Endothelial cell of umbilical vein (primary cell): ENCODE measurements around the gene HERC6. TPM values are rescaled to one million over a fixed set of nuclear protein-coding genes. Genes with fewer than 3 reads are reported as not detected.

Experiments
- BruUV-seq: library from RNA; stranded (reverse); fragments of 400-500 nt; replicated peaks from 2 replicates; lab custom pipeline; 2021; lab: Mats Ljungman, UMichigan
- CTCF ChIA-PET: fragments of 300-600, 350-600 bp; sonication (Branson Sonifier 250); formaldehyde crosslinking; loops from one replicate; lab custom pipeline; 2021; ENCODE audit warnings: antibody characterized with exemption, inconsistent platforms; lab: Charles Lee
- POLR2A ChIA-PET: fragments of 300-600, 350-600 bp; sonication (Branson Sonifier 250); formaldehyde crosslinking; loops from one replicate; lab custom pipeline; 2021; ENCODE audit warnings: antibody characterized with exemption, inconsistent platforms; lab: Charles Lee
- DNase-seq: peaks from one replicate; pipeline ENCODE4 v3.0.0-alpha.2; 2011; ENCODE audit warnings: low read depth, low spot score
- FAIRE-seq: peaks from 2 replicates; lab custom pipeline; 2011; peaks lifted over from hg19 to GRCh38; lab: Jason Lieb, UNC
- H2AFZ ChIP-seq: 2 replicates; pipeline ENCODE4 v1.6.0; 2012; ENCODE audit warnings: low read depth, low read length, control low read depth, inconsistent platforms
- H3K27ac ChIP-seq: 2 replicates; pipeline ENCODE4 v1.5.1; 2011; ENCODE audit warnings: low read depth, mild to moderate bottlenecking, control low read depth, low read length, moderate library complexity; ENCODE audit not compliant: insufficient read depth
- H3K27me3 ChIP-seq, 2 experiments: 2 replicates each; pipeline versions ENCODE4 v1.6.0 to v1.6.1; 2011; ENCODE audit warnings: low read length in 2 of 2, mixed read lengths in 1 of 2; ENCODE audit not compliant: control insufficient read depth in 2 of 2, insufficient read depth in 2 of 2
- H3K36me3 ChIP-seq, 2 experiments: 2 replicates in 1 of 2; 3 replicates in 1 of 2; pipeline ENCODE4 v1.5.1; 2011; ENCODE audit warnings: low read length in 2 of 2, mild to moderate bottlenecking in 1 of 2, moderate library complexity in 1 of 2; ENCODE audit not compliant: control insufficient read depth in 2 of 2, insufficient read depth in 2 of 2; ENCODE audit errors: extremely low read depth in 1 of 2
- H3K4me1 ChIP-seq: 3 replicates; pipeline ENCODE4 v1.5.1; 2011; ENCODE audit warnings: mild to moderate bottlenecking, low read length; ENCODE audit not compliant: control insufficient read depth, insufficient read depth; ENCODE audit errors: extremely low read depth
- H3K4me2 ChIP-seq: 2 replicates; pipeline ENCODE4 v1.6.1; 2011; ENCODE audit warnings: low read length, control low read depth, mixed read lengths; ENCODE audit not compliant: insufficient read depth
- H3K4me3 ChIP-seq, 3 experiments: fragments of 200-600 bp in 1 of 3; sonication (generic), shearing (Covaris generic) in 1 of 3; replicated peaks in 1 of 3; 2 replicates each; pipeline ENCODE4 v1.5.1; 2011 to 2016; ENCODE audit warnings: control low read depth in 3 of 3, low read length in 3 of 3, mild to moderate bottlenecking in 2 of 3, inconsistent platforms in 1 of 3, low read depth in 1 of 3, moderate library complexity in 1 of 3; ENCODE audit not compliant: insufficient read depth in 1 of 3
- H3K79me2 ChIP-seq: 2 replicates; pipeline ENCODE4 v1.6.0; 2012; ENCODE audit warnings: low read length, inconsistent platforms; ENCODE audit not compliant: control insufficient read depth, insufficient read depth
- H3K9ac ChIP-seq: replicated peaks from 2 replicates; pipeline ENCODE3; 2011; ENCODE audit warnings: low read length, control low read depth; ENCODE audit not compliant: insufficient read depth; ENCODE audit errors: extremely low read depth
- H3K9me1 ChIP-seq: replicated peaks from 3 replicates; pipeline ENCODE4 v1.6.0; 2011; ENCODE audit warnings: mild to moderate bottlenecking, low read length; ENCODE audit not compliant: control insufficient read depth, insufficient read depth; ENCODE audit errors: extremely low read depth
- H3K9me3 ChIP-seq: replicated peaks from 2 replicates; pipeline ENCODE4 v1.5.1; 2012; ENCODE audit warnings: low read length, inconsistent platforms; ENCODE audit not compliant: control insufficient read depth, insufficient read depth
- H4K20me1 ChIP-seq: replicated peaks from 2 replicates; pipeline ENCODE3; 2011; ENCODE audit warnings: mild to moderate bottlenecking, low read length; ENCODE audit not compliant: control insufficient read depth, insufficient read depth; ENCODE audit errors: extremely low read depth
- CTCF ChIP-seq, 2 donors: IDR thresholded peaks; 1 replicate in 1 of 2; 2 replicates in 1 of 2; pipeline ENCODE4 v1.5.1; 2011; ENCODE audit warnings: low read length in 2 of 2, mild to moderate bottlenecking in 2 of 2, moderate library complexity in 2 of 2, control low read depth in 1 of 2, inconsistent platforms in 1 of 2, low read depth in 1 of 2; ENCODE audit not compliant: insufficient read depth in 1 of 2; ENCODE audit errors: extremely low read depth in 1 of 2
- EZH2 ChIP-seq: IDR thresholded peaks from 2 replicates; pipeline ENCODE4 v1.6.1; 2012; ENCODE audit warnings: borderline replicate concordance, low read depth, mild to moderate bottlenecking, moderate library complexity, low read length, inconsistent platforms; ENCODE audit not compliant: severe bottlenecking
- FOS ChIP-seq: IDR thresholded peaks from 2 replicates; pipeline ENCODE4 v1.6.1; 2011; ENCODE audit warnings: mild to moderate bottlenecking, low read length, moderate library complexity, borderline replicate concordance; ENCODE audit not compliant: insufficient read depth
- GATA2 ChIP-seq: IDR thresholded peaks from 2 replicates; pipeline ENCODE4 v1.7.0; 2011; ENCODE audit warnings: low read depth, mild to moderate bottlenecking, moderate library complexity, mixed read lengths, low read length; ENCODE audit not compliant: insufficient read length, insufficient read depth
- JUN ChIP-seq: IDR thresholded peaks from 2 replicates; pipeline ENCODE4 v1.6.1; 2011; ENCODE audit warnings: borderline replicate concordance, low read depth; ENCODE audit not compliant: insufficient read length, insufficient read depth
- MAX ChIP-seq: IDR thresholded peaks from 2 replicates; pipeline ENCODE4 v1.6.1; 2011; ENCODE audit not compliant: insufficient read depth, insufficient read length
- MYC ChIP-seq: IDR thresholded peaks from one replicate; pipeline ENCODE4 v1.6.1; 2011; ENCODE audit warnings: mild to moderate bottlenecking, low read depth, low read length
- POLR2A ChIP-seq: IDR thresholded peaks from 2 replicates; pipeline ENCODE4 v1.6.1; 2012; ENCODE audit warnings: low read depth, mild to moderate bottlenecking, control low read depth, low read length
- dilution Hi-C: fragments of 300-500 bp; cut with MboI; formaldehyde crosslinking; loops from one replicate; pipeline ENCODE4 v1.15.0; 2019; ENCODE audit warnings: low sequenced_read_pairs; ENCODE audit not compliant: extremely low pct_ligation_motif_present
- intact Hi-C: fragments of 100-400 bp; cut with micrococcal nuclease; formaldehyde crosslinking; loops from one replicate; pipeline ENCODE4 v1.10.0; 2022
- polyA plus RNA-seq, 4 experiments: library from polyadenylated mRNA; depleted of rRNA in 3 of 4; stranded (reverse) in 3 of 4; unstranded in 1 of 4; fragments of >200 nt; gene quantifications; 2 replicates each; pipeline versions ENCODE4 v1.2.1 to v1.2.3, GENCODE V29; 2011 to 2012; ENCODE audit warnings: missing spikeins in 1 of 4
- total RNA-seq: library from RNA; stranded (reverse); gene quantifications from 2 replicates; pipeline ENCODE4 v1.2.3, GENCODE V29; 2021

HERC6 gene
- total and polyA plus RNA-seq, 2 donors (not counting 3 experiments of a cell fraction or from before 2014, with no cell fraction given): 2.1 to 5.0 TPM

GRCh38 chr4:88409206-88409605, 30.6 kb downstream of the HERC6 start:
- no peaks in the 10 kb centered on the region for H3K79me2 ChIP-seq
- no peaks in the 10 kb centered on the region for H3K4me1 ChIP-seq
- no TSS peak for BruUV-seq
- CTCF ChIA-PET: no interaction called here
- TF ChIP-seq CTCF (IDR thresholded peaks at IDR 0.05; ENCODE audit: extremely low read depth in 1 of 2, insufficient read depth in 1 of 2, low read depth in 1 of 2, low read length in 2 of 2) (no peak), POLR2A (no peak), MAX (no peak), FOS (no peak), JUN (no peak), EZH2 (no peak), GATA2 (no peak), MYC (no peak)
- no peak overlapping the region for H2AFZ ChIP-seq
- H3K36me3 ChIP-seq: no peaks in the 10 kb centered on the region
- no peak overlapping the region for H3K4me2 ChIP-seq
- H3K9me1 ChIP-seq: no peaks in the 10 kb centered on the region
- no peaks in the 10 kb centered on the region for H3K27me3 ChIP-seq
- H3K4me3 ChIP-seq: no peak overlapping the region
- H4K20me1 ChIP-seq: no peaks in the 10 kb centered on the region
- H3K27ac ChIP-seq: no peak overlapping the region
- dilution Hi-C loops: no loop called here
- FAIRE-seq: no peak
- H3K9ac ChIP-seq: no peak overlapping the region
- intact Hi-C loops: no loop called here
- POLR2A ChIA-PET: no interaction called here
- H3K9me3 ChIP-seq: no peaks in the 10 kb centered on the region
- no peak for DNase-seq
